GM12891 (cell line): ENCODE results near the gene PHKA2.

ENCODE experiments used
- POLR2A ChIP-seq: IDR thresholded peaks from 2 replicates; pipeline ENCODE4 v1.6.1; 2011; ENCODE audit warnings: low read depth, low read length, control low read depth
- SPI1 ChIP-seq: IDR thresholded peaks from 2 replicates; pipeline ENCODE4 v1.6.1; 2011; ENCODE audit warnings: low read depth, low read length, control low read depth

GRCh38 chrX:19017271-19017670 lies 33.4 kb upstream of the PHKA2 start:
- TF ChIP-seq POLR2A (no peak), SPI1 (no peak)
